Esophagus muscularis mucosa (tissue), 3 donors: ENCODE results near the gene ART4.

Experiments
- CTCF ChIP-seq, 3 experiments: fragments of 200-600 bp in 2 of 3; fragments of 450-650 bp in 1 of 3; sonication (generic) in 2 of 3; IDR thresholded peaks; one replicate each; pipeline ENCODE4 v1.5.1; 2017 to 2019; ENCODE audit warnings: antibody characterized with exemption in 3 of 3, mild to moderate bottlenecking in 2 of 3, moderate library complexity in 1 of 3
- POLR2A ChIP-seq: fragments of 450-650 bp; IDR thresholded peaks from one replicate; pipeline ENCODE4 v1.6.1; 2017; ENCODE audit warnings: antibody characterized with exemption, moderate library complexity, mild to moderate bottlenecking, low read depth
- POLR2AphosphoS5 ChIP-seq, 2 donors: sonication (generic); formaldehyde crosslinking; IDR thresholded peaks; one replicate each; pipeline ENCODE4 v1.6.1; 2017; ENCODE audit warnings: antibody characterized with exemption in 2 of 2

GRCh38 chr12:14785568-14785967 is 57.8 kb downstream of the ART4 start:
- TF ChIP-seq CTCF (IDR thresholded peaks at IDR 0.05) (no peak), POLR2A (no peak), POLR2AphosphoS5 (IDR thresholded peaks at IDR 0.05) (no peak)
